Liver (tissue), 9 donors: ENCODE results near the gene SLC22A3. TPM values are rescaled to one million over a fixed set of nuclear protein-coding genes. Genes with fewer than 3 reads are reported as not detected.

Experiments used
- DNase-seq: peaks from one replicate; pipeline ENCODE4 v3.0.0-alpha.2; 2017; ENCODE audit warnings: low spot score
- H3K27ac ChIP-seq, 2 donors: one replicate each; pipeline ENCODE4 v1.7.0; 2013; ENCODE audit warnings: inconsistent platforms in 2 of 2, low read length in 2 of 2, control low read depth in 1 of 2, low read depth in 1 of 2, mild to moderate bottlenecking in 1 of 2
- H3K27me3 ChIP-seq, 4 donors: one replicate each; pipeline versions ENCODE4 v1.6.1 to v1.7.0; 2013; ENCODE audit warnings: low read length in 3 of 4, inconsistent platforms in 1 of 4, mild to moderate bottlenecking in 1 of 4, moderate library complexity in 1 of 4; ENCODE audit not compliant: control insufficient read depth in 4 of 4, insufficient read depth in 4 of 4
- H3K36me3 ChIP-seq, 4 donors: one replicate each; pipeline versions ENCODE4 v1.6.1 to v1.7.0; 2013; ENCODE audit warnings: low read length in 3 of 4, mild to moderate bottlenecking in 3 of 4, low read depth in 1 of 4, moderate library complexity in 1 of 4; ENCODE audit not compliant: control insufficient read depth in 4 of 4, insufficient read depth in 3 of 4
- H3K4me1 ChIP-seq, 4 donors: one replicate each; pipeline versions ENCODE4 v1.6.1 to v1.7.0; 2013; ENCODE audit warnings: low read length in 3 of 4, mild to moderate bottlenecking in 3 of 4, moderate library complexity in 1 of 4; ENCODE audit not compliant: control insufficient read depth in 4 of 4, insufficient read depth in 4 of 4
- H3K4me3 ChIP-seq, 3 donors: one replicate each; pipeline versions ENCODE4 v1.6.1 to v1.7.0; 2013; ENCODE audit warnings: low read length in 3 of 3, control low read depth in 1 of 3, low read depth in 1 of 3, mild to moderate bottlenecking in 1 of 3
- H3K9ac ChIP-seq, 2 donors: one replicate each; pipeline ENCODE4 v1.7.0; 2013; ENCODE audit warnings: low read length in 2 of 2, mild to moderate bottlenecking in 2 of 2, moderate library complexity in 2 of 2, control low read depth in 1 of 2, low read depth in 1 of 2
- H3K9me3 ChIP-seq, 4 donors: one replicate each; pipeline versions ENCODE4 v1.6.1 to v1.7.0; 2013; ENCODE audit warnings: low read length in 3 of 4; ENCODE audit not compliant: control insufficient read depth in 4 of 4
- ATF3 ChIP-seq: IDR thresholded peaks from 2 replicates; pipeline ENCODE4 v1.6.1; 2016; ENCODE audit warnings: antibody characterized with exemption
- EGR1 ChIP-seq, 2 donors: IDR thresholded peaks; 2 replicates each; pipeline ENCODE4 v1.6.1; 2016 to 2018; ENCODE audit warnings: antibody characterized with exemption in 2 of 2, low read depth in 2 of 2
- FOXA2 ChIP-seq: IDR thresholded peaks from 2 replicates; pipeline ENCODE4 v1.6.1; 2016; ENCODE audit warnings: antibody characterized with exemption
- HNF4A ChIP-seq, 2 donors: conservative IDR thresholded peaks; 2 replicates each; pipeline ENCODE4 v1.6.1; 2016; ENCODE audit warnings: antibody characterized with exemption in 2 of 2, mild to moderate bottlenecking in 2 of 2
- HNF4G ChIP-seq: IDR thresholded peaks from 2 replicates; pipeline ENCODE4 v1.6.1; 2016; ENCODE audit warnings: antibody characterized with exemption
- MAX ChIP-seq: IDR thresholded peaks from 2 replicates; pipeline ENCODE4 v1.6.1; 2016; ENCODE audit warnings: antibody characterized with exemption
- RAD21 ChIP-seq, 2 donors: IDR thresholded peaks; 2 replicates each; pipeline ENCODE4 v1.6.1; 2016; ENCODE audit warnings: antibody characterized with exemption in 2 of 2, mild to moderate bottlenecking in 2 of 2
- REST ChIP-seq: IDR thresholded peaks from 2 replicates; pipeline ENCODE4 v1.6.1; 2016; ENCODE audit warnings: antibody characterized with exemption, mild to moderate bottlenecking
- RXRA ChIP-seq, 2 donors: IDR thresholded peaks; 2 replicates each; pipeline ENCODE4 v1.6.1; 2017 to 2018; ENCODE audit warnings: antibody characterized with exemption in 2 of 2, mild to moderate bottlenecking in 1 of 2
- TAF1 ChIP-seq: conservative IDR thresholded peaks from 2 replicates; pipeline ENCODE4 v1.6.1; 2016; ENCODE audit warnings: antibody characterized with exemption, mild to moderate bottlenecking
- YY1 ChIP-seq: IDR thresholded peaks from 2 replicates; pipeline ENCODE4 v1.6.1; 2016; ENCODE audit warnings: antibody characterized with exemption, mild to moderate bottlenecking
- WGBS: extraction: QIAGEN DNeasy Blood & Tissue Kit; methylation state at CpG from one replicate; pipeline ENCODE4 v1.1.7; 2013; 5-methylcytosine and 5-hydroxymethylcytosine counted together
- polyA plus RNA-seq, 2 donors: library from polyadenylated mRNA; stranded (reverse) in 1 of 2; unstranded in 1 of 2; fragments of 200-250 nt in 1 of 2; fragments of >200 nt in 1 of 2; fragmentation: Nextera tagmentation in 1 of 2; extraction: Ambion mirVana in 1 of 2; gene quantifications; one replicate each; pipeline versions ENCODE4 v1.2.1 to v1.2.3, GENCODE V29; 2013 to 2015
- total RNA-seq, 2 donors: library from RNA; depleted of rRNA; stranded (reverse); fragments of >200 nt; gene quantifications; one replicate each; pipeline ENCODE4 v1.2.3, GENCODE V29; 2014
- TF ChIP-seq, protein P1 (sequence below): IDR thresholded peaks from 2 replicates; pipeline ENCODE4 v1.6.1; 2016; ENCODE audit warnings: antibody characterized with exemption
- donor health status: healthy.
- donor health status: healthy.
- donor health status: healthy.
- donor health status: healthy.
- donor health status: healthy.

The SLC22A3 gene
- total and polyA plus RNA-seq, 4 donors = 7.6 to 40.9 (median 19.4) TPM

DNA sequence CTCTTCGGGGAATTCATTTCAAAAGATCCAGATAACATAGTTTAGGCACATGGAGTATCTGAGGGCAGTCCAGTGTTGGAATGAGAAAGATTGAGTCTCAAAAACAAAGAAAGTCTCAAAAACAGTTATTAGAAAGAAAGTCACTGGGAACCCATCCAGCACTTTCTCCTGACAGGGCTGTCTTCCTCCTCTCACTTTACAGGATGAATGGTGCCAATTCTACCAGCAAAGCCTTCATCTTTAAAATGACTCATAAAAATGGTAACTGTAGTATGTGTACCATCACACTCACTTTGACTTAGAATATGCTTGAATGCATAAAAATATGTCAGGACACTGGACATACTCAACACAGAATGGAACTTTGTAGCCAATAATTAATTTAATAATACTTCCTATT lies 71.3 kb downstream of the SLC22A3 start (continued):
- TF ChIP-seq FOXA2 (no peak), TAF1 (no peak), MAX (no peak)
- TF ChIP-seq, protein P1, sequence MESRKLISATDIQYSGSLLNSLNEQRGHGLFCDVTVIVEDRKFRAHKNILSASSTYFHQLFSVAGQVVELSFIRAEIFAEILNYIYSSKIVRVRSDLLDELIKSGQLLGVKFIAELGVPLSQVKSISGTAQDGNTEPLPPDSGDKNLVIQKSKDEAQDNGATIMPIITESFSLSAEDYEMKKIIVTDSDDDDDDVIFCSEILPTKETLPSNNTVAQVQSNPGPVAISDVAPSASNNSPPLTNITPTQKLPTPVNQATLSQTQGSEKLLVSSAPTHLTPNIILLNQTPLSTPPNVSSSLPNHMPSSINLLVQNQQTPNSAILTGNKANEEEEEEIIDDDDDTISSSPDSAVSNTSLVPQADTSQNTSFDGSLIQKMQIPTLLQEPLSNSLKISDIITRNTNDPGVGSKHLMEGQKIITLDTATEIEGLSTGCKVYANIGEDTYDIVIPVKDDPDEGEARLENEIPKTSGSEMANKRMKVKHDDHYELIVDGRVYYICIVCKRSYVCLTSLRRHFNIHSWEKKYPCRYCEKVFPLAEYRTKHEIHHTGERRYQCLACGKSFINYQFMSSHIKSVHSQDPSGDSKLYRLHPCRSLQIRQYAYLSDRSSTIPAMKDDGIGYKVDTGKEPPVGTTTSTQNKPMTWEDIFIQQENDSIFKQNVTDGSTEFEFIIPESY = no peak

DNA sequence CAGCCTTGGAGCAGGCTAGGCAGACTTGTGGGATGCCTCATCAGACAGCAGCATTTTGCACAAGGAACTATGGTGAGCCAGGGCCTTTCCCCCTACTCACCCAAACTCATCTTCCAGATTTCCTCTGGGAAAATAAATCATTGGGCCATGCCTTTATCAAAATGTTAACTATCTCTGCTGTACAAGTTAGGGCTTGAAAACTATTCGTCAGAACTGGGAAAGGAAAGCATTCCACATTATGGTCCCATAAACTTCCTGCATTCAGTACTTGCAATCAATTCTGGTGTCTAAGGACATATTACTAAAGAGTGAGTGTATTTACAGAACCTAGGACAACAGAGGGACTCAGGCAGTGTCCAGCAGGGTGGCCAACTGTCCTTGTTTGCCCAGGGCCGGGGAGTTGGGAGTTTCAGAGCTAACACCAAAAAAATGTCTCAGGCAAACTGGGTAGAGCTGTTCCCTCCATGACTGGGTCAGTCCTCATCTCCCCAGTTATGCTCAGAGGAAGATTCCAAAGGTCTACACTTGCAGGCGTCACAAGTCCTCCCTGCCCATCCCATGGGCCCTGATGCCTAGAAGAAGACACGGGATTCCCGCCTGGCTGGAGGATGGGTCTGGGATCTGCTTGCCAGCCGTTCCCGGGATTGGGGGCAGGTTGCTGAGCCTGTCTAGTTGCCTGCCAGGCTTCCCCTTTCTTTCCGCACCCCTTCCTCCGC lies 72.2 kb downstream of the SLC22A3 start:
- Histone ChIP-seq H3K9ac (no peak overlapping the region), H3K27me3 (no peaks in the 10 kb centered on the region), H3K36me3 (peaks cover 0 to 5% (median 1%) of the 10 kb centered on the region in 4 donors), H3K4me3 (no peak overlapping the region), H3K4me1 (no peaks in the 10 kb centered on the region), H3K27ac (no peak overlapping the region), H3K9me3 (no peaks in the 10 kb centered on the region)
- no peak for DNase-seq
- peak in 1 of 2 donors; percentile 10 for TF ChIP-seq HNF4A (conservative IDR thresholded peaks at IDR 0.05)
- TF ChIP-seq RXRA (IDR thresholded peaks at IDR 0.05) = peak in 1 of 2 donors; percentile 36
- TF ChIP-seq ATF3 = no peak
- no peak for TF ChIP-seq EGR1 (IDR thresholded peaks at IDR 0.05; ENCODE audit: low read depth in 2 of 2)
- no peak for TF ChIP-seq MAX
- no peak for TF ChIP-seq YY1
- no peak for TF ChIP-seq REST
- no peak for TF ChIP-seq RAD21 (IDR thresholded peaks at IDR 0.05)
- TF ChIP-seq TAF1 = no peak
- TF ChIP-seq, protein P1 = no peak
- no peak for TF ChIP-seq HNF4G
- WGBS = 84% methylated on average over 9 of the region's 9 CpGs
